Uterus (tissue), 4 donors: ENCODE measurements around the gene INAFM2. TPM values are rescaled to one million over a fixed set of nuclear protein-coding genes. Genes with fewer than 3 reads are reported as not detected.

Experiments used
- DNase-seq, 2 donors: peaks; one replicate each; pipeline ENCODE4 v3.0.0-alpha.2; 2019 to 2020
- H3K27ac ChIP-seq, 2 donors: fragments of 200-600 bp; sonication (generic); 1 replicate in 1 of 2; 2 replicates in 1 of 2; pipeline ENCODE4 v1.5.1; 2016 to 2018
- H3K27me3 ChIP-seq, 2 donors: fragments of 200-600 bp; sonication (generic); one replicate each; pipeline ENCODE4 v1.5.1; 2018 to 2019; ENCODE audit warnings: control low read depth in 1 of 2
- H3K36me3 ChIP-seq, 2 donors: fragments of 200-600 bp; sonication (generic); one replicate each; pipeline ENCODE4 v1.5.1; 2019; ENCODE audit warnings: control low read depth in 1 of 2
- H3K4me1 ChIP-seq, 2 donors: fragments of 200-600 bp; sonication (generic); one replicate each; pipeline ENCODE4 v1.5.1; 2018 to 2019; ENCODE audit warnings: control low read depth in 1 of 2
- H3K4me3 ChIP-seq, 2 donors: fragments of 200-600 bp; sonication (generic); 1 replicate in 1 of 2; 2 replicates in 1 of 2; pipeline ENCODE4 v1.5.1; 2018 to 2019; ENCODE audit warnings: mild to moderate bottlenecking in 1 of 2
- H3K9me3 ChIP-seq, 2 donors: fragments of 200-600 bp; sonication (generic); one replicate each; pipeline ENCODE4 v1.5.1; 2019; ENCODE audit warnings: control low read depth in 1 of 2
- POLR2A ChIP-seq, 2 donors: fragments of 450-650 bp; IDR thresholded peaks; one replicate each; pipeline ENCODE4 v1.6.1; 2016; ENCODE audit warnings: antibody characterized with exemption in 2 of 2, mild to moderate bottlenecking in 1 of 2, moderate library complexity in 1 of 2
- intact Hi-C: fragments of 100-400 bp; cut with DNase I; formaldehyde crosslinking; loops from one replicate; pipeline ENCODE4 v1.15.1; 2023; ENCODE audit warnings: low total_unique reads
- total RNA-seq, 4 donors: library from RNA; depleted of rRNA in 3 of 4; stranded (reverse); fragments of >200 nt in 3 of 4; gene quantifications; one replicate each; pipeline versions ENCODE4 v1.1.0 to v1.2.4, GENCODE V29; 2014 to 2023
- TF ChIP-seq, protein P1 (sequence below), 4 experiments: fragments of 200-600 bp in 2 of 4; fragments of 450-650 bp in 2 of 4; sonication (generic) in 2 of 4; IDR thresholded peaks; one replicate each; pipeline ENCODE4 v1.5.1; 2016 to 2019; ENCODE audit warnings: antibody characterized with exemption in 4 of 4, mild to moderate bottlenecking in 2 of 4, moderate library complexity in 1 of 4
- donor health status: DM: yes; HTN: yes; CAD: no.

The INAFM2 gene
- total RNA-seq, 4 donors from 2014 or later: 3.2 to 68.1 (median 8.9) TPM

DNA sequence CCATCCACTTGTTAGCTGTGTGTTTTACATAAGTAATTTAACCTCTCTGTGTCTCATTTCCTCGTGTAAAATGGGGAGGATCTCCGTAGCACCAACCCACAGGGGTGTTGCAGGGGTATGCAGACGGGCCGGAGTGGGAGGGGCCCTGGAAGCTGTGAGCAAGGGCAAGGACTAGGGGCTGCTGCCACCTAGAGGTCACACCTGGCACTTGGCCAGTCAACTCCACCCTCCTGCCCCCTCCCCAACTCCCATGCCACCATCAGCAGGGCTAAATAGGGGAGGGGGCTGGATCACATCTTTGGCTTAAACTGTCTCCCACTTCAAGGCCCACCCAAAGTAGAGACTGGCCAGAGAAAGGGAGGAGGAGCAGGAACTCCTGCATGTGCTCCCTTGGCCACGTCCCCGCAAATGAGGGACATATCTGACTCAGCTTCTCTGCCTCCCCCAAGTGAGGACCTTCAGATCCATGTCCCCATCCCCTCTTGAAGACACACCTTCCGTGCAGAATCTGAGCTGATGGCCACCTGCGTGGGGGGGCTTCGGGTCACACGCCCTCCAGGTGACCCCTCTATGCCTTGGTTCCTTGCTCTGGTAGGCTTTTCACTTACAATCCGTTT lies 14.7 kb downstream of the INAFM2 start:
- no peak overlapping the region for H3K4me3 ChIP-seq
- DNase-seq: peak; percentile 55 to 69
- peak overlapping the region; percentile 96 to 97 for H3K27ac ChIP-seq
- peaks cover 7 to 26% of the 10 kb centered on the region in 2 donors for H3K4me1 ChIP-seq
- no peaks in the 10 kb centered on the region for H3K36me3 ChIP-seq
- intact Hi-C loops: no loop called here
- TF ChIP-seq, protein P1, sequence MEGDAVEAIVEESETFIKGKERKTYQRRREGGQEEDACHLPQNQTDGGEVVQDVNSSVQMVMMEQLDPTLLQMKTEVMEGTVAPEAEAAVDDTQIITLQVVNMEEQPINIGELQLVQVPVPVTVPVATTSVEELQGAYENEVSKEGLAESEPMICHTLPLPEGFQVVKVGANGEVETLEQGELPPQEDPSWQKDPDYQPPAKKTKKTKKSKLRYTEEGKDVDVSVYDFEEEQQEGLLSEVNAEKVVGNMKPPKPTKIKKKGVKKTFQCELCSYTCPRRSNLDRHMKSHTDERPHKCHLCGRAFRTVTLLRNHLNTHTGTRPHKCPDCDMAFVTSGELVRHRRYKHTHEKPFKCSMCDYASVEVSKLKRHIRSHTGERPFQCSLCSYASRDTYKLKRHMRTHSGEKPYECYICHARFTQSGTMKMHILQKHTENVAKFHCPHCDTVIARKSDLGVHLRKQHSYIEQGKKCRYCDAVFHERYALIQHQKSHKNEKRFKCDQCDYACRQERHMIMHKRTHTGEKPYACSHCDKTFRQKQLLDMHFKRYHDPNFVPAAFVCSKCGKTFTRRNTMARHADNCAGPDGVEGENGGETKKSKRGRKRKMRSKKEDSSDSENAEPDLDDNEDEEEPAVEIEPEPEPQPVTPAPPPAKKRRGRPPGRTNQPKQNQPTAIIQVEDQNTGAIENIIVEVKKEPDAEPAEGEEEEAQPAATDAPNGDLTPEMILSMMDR (IDR thresholded peaks at IDR 0.05): peak; percentile 41 to 57 (median 55)
- no peak for TF ChIP-seq POLR2A (IDR thresholded peaks at IDR 0.05)
- no peaks in the 10 kb centered on the region for H3K27me3 ChIP-seq
- no peaks in the 10 kb centered on the region for H3K9me3 ChIP-seq

- Histone ChIP-seq H3K4me3 (peak overlapping the region; percentile 32 to 41), H3K27me3 (no peaks in the 10 kb centered on the region), H3K36me3 (no peaks in the 10 kb centered on the region), H3K4me1 (peaks cover 7 to 26% of the 10 kb centered on the region in 2 donors), H3K9me3 (no peaks in the 10 kb centered on the region), H3K27ac (peak overlapping the region; percentile 96 to 97)
- peak; percentile 56 to 62 for DNase-seq
- intact Hi-C loops: no loop called here
- TF ChIP-seq, protein P1 (IDR thresholded peaks at IDR 0.05): no peak
- TF ChIP-seq POLR2A (IDR thresholded peaks at IDR 0.05): no peak
These were observed 15.6 kb downstream of the INAFM2 start for GRCh38 chr15:40338921-40339620.

DNA sequence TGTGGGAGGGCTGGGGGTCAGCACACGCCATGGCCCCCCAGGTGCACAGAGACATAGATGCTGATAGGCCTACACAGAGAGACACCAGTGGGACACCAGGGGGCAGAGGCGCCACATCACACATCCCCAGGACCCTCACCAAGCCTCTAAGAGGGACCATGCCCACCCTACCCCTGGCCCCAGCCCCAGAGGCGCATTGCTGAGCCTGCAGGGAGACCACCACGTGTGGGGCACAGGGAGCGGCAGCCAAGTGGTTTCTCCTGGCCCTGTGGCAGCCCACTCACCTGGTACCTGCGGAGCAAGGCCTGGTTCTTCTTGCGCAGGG lies 16.1 kb downstream of the INAFM2 start:
- Histone ChIP-seq H3K27ac (peak overlapping the region; percentile 96 to 97), H3K27me3 (no peaks in the 10 kb centered on the region), H3K4me3 (peak overlapping the region; percentile 32 to 41), H3K4me1 (peaks cover 7 to 21% of the 10 kb centered on the region in 2 donors), H3K9me3 (no peaks in the 10 kb centered on the region), H3K36me3 (no peaks in the 10 kb centered on the region)
- TF ChIP-seq POLR2A (IDR thresholded peaks at IDR 0.05): no peak
- TF ChIP-seq, protein P1 (IDR thresholded peaks at IDR 0.05): no peak
- no peak for DNase-seq
- intact Hi-C loops: no loop called here

GRCh38 chr15:40340038-40340739 lies 16.7 kb downstream of the INAFM2 start:
- intact Hi-C loops: loop anchor here (10.0 kb wide), 1 partner anchor 55 kb away; the partner anchor contains the start of gene ANKRD63
- DNase-seq: peak; percentile 86 to 87
- Histone ChIP-seq H3K4me3 (peak overlapping the region; percentile 32 to 41), H3K4me1 (peaks cover 7 to 21% of the 10 kb centered on the region in 2 donors), H3K36me3 (no peaks in the 10 kb centered on the region), H3K27ac (peak overlapping the region; percentile 96 to 97), H3K27me3 (no peaks in the 10 kb centered on the region), H3K9me3 (no peaks in the 10 kb centered on the region)
- TF ChIP-seq, protein P1 (IDR thresholded peaks at IDR 0.05): no peak
- no peak for TF ChIP-seq POLR2A (IDR thresholded peaks at IDR 0.05)
